ENCODE data around the gene ANK2. TPM values are rescaled to one million over a fixed set of nuclear protein-coding genes. Genes with fewer than 3 reads are reported as not detected.

ANK2 gene
- total and polyA plus RNA-seq, 2 experiments from 2014 or later: 7.7 to 40.4 TPM

DNA sequence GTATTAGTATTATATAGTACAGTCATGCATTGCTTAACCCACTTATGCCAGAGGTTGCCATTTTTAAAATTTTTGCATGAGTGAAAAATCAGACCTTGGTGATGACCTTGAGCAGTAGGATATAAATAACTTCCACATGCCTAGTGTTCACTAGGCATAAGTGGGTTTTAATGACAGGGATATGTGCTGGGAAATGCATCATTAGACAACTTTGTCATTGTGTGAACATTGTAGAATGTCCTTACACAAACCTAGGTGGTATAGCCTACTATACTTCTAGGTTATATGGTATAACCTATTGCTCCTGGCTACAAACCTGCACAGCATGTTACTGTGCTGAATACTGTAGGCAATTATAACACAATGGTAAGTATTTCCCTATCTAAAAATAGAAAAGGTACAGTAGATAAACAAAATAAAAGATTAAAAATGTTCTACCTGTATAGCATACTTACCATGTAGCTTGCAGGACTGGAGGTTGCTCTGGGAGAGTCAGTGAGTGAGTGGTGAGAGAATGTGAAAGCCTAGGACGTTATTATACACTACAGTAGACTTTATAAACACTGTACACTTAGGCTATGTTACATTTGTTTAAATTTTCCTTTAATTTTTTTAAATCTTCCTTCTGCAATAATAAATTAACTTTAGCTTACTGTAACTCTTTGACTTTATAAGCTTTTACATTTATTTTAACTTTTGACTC lies 326.7 kb downstream of the ANK2 start:
- Histone ChIP-seq H3K4me2 (no peak overlapping the region), H3K4me1 (ENCODE audit: insufficient read depth) (no peaks in the 10 kb centered on the region), H3K36me3 (ENCODE audit: insufficient read depth) (peaks cover 21% of the 10 kb centered on the region), H3K79me2 (replicated peaks; ENCODE audit: insufficient read depth) (no peaks in the 10 kb centered on the region), H3F3A (replicated peaks; ENCODE audit: low read depth) (no peaks in the 10 kb centered on the region), H3K4me3 (no peak overlapping the region), H3K27ac (ENCODE audit: low read depth) (no peak overlapping the region), H2AFZ (no peak overlapping the region), H4K20me1 (replicated peaks; ENCODE audit: insufficient read depth) (no peaks in the 10 kb centered on the region), H3K27me3 (ENCODE audit: insufficient read depth) (no peaks in the 10 kb centered on the region), H3K9me2 (ENCODE audit: insufficient read depth) (no peaks in the 10 kb centered on the region)
- H3K27me3 Mint-ChIP-seq (ENCODE audit: insufficient read depth, low read depth, poor library complexity): no peaks in the 10 kb centered on the region
- TF ChIP-seq EZH2 (IDR thresholded peaks at IDR 0.05; ENCODE audit: low read depth, unreplicated experiment) (no peak), POLR2AphosphoS5 (IDR thresholded peaks at IDR 0.05; ENCODE audit: low read depth) (no peak), EZH2phosphoT487 (IDR thresholded peaks at IDR 0.05; ENCODE audit: unreplicated experiment) (no peak), ZNF114 (CRISPR knock-in tag; IDR thresholded peaks at IDR 0.05) (no peak), STAT1 (IDR thresholded peaks at IDR 0.05; ENCODE audit: unreplicated experiment) (no peak), NANOG (IDR thresholded peaks at IDR 0.05; ENCODE audit: borderline replicate concordance) (no peak), JUNB (IDR thresholded peaks at IDR 0.05; ENCODE audit: unreplicated experiment) (no peak), CREB1 (CRISPR knock-in tag; IDR thresholded peaks at IDR 0.05; ENCODE audit: low read depth) (no peak), ZNF331 (CRISPR knock-in tag; IDR thresholded peaks at IDR 0.05; ENCODE audit: low read depth) (no peak)
- TF ChIP-seq, protein P1, sequence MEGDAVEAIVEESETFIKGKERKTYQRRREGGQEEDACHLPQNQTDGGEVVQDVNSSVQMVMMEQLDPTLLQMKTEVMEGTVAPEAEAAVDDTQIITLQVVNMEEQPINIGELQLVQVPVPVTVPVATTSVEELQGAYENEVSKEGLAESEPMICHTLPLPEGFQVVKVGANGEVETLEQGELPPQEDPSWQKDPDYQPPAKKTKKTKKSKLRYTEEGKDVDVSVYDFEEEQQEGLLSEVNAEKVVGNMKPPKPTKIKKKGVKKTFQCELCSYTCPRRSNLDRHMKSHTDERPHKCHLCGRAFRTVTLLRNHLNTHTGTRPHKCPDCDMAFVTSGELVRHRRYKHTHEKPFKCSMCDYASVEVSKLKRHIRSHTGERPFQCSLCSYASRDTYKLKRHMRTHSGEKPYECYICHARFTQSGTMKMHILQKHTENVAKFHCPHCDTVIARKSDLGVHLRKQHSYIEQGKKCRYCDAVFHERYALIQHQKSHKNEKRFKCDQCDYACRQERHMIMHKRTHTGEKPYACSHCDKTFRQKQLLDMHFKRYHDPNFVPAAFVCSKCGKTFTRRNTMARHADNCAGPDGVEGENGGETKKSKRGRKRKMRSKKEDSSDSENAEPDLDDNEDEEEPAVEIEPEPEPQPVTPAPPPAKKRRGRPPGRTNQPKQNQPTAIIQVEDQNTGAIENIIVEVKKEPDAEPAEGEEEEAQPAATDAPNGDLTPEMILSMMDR (conservative IDR thresholded peaks at IDR 0.05; ENCODE audit: low read depth in 2 of 2): no peak
- TF ChIP-seq, protein P2, sequence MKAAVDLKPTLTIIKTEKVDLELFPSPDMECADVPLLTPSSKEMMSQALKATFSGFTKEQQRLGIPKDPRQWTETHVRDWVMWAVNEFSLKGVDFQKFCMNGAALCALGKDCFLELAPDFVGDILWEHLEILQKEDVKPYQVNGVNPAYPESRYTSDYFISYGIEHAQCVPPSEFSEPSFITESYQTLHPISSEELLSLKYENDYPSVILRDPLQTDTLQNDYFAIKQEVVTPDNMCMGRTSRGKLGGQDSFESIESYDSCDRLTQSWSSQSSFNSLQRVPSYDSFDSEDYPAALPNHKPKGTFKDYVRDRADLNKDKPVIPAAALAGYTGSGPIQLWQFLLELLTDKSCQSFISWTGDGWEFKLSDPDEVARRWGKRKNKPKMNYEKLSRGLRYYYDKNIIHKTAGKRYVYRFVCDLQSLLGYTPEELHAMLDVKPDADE (IDR thresholded peaks at IDR 0.05): no peak
- TF ChIP-seq, protein P3, sequence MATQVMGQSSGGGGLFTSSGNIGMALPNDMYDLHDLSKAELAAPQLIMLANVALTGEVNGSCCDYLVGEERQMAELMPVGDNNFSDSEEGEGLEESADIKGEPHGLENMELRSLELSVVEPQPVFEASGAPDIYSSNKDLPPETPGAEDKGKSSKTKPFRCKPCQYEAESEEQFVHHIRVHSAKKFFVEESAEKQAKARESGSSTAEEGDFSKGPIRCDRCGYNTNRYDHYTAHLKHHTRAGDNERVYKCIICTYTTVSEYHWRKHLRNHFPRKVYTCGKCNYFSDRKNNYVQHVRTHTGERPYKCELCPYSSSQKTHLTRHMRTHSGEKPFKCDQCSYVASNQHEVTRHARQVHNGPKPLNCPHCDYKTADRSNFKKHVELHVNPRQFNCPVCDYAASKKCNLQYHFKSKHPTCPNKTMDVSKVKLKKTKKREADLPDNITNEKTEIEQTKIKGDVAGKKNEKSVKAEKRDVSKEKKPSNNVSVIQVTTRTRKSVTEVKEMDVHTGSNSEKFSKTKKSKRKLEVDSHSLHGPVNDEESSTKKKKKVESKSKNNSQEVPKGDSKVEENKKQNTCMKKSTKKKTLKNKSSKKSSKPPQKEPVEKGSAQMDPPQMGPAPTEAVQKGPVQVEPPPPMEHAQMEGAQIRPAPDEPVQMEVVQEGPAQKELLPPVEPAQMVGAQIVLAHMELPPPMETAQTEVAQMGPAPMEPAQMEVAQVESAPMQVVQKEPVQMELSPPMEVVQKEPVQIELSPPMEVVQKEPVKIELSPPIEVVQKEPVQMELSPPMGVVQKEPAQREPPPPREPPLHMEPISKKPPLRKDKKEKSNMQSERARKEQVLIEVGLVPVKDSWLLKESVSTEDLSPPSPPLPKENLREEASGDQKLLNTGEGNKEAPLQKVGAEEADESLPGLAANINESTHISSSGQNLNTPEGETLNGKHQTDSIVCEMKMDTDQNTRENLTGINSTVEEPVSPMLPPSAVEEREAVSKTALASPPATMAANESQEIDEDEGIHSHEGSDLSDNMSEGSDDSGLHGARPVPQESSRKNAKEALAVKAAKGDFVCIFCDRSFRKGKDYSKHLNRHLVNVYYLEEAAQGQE (IDR thresholded peaks at IDR 0.05; ENCODE audit: unreplicated experiment): no peak
- TF ChIP-seq, protein P4, sequence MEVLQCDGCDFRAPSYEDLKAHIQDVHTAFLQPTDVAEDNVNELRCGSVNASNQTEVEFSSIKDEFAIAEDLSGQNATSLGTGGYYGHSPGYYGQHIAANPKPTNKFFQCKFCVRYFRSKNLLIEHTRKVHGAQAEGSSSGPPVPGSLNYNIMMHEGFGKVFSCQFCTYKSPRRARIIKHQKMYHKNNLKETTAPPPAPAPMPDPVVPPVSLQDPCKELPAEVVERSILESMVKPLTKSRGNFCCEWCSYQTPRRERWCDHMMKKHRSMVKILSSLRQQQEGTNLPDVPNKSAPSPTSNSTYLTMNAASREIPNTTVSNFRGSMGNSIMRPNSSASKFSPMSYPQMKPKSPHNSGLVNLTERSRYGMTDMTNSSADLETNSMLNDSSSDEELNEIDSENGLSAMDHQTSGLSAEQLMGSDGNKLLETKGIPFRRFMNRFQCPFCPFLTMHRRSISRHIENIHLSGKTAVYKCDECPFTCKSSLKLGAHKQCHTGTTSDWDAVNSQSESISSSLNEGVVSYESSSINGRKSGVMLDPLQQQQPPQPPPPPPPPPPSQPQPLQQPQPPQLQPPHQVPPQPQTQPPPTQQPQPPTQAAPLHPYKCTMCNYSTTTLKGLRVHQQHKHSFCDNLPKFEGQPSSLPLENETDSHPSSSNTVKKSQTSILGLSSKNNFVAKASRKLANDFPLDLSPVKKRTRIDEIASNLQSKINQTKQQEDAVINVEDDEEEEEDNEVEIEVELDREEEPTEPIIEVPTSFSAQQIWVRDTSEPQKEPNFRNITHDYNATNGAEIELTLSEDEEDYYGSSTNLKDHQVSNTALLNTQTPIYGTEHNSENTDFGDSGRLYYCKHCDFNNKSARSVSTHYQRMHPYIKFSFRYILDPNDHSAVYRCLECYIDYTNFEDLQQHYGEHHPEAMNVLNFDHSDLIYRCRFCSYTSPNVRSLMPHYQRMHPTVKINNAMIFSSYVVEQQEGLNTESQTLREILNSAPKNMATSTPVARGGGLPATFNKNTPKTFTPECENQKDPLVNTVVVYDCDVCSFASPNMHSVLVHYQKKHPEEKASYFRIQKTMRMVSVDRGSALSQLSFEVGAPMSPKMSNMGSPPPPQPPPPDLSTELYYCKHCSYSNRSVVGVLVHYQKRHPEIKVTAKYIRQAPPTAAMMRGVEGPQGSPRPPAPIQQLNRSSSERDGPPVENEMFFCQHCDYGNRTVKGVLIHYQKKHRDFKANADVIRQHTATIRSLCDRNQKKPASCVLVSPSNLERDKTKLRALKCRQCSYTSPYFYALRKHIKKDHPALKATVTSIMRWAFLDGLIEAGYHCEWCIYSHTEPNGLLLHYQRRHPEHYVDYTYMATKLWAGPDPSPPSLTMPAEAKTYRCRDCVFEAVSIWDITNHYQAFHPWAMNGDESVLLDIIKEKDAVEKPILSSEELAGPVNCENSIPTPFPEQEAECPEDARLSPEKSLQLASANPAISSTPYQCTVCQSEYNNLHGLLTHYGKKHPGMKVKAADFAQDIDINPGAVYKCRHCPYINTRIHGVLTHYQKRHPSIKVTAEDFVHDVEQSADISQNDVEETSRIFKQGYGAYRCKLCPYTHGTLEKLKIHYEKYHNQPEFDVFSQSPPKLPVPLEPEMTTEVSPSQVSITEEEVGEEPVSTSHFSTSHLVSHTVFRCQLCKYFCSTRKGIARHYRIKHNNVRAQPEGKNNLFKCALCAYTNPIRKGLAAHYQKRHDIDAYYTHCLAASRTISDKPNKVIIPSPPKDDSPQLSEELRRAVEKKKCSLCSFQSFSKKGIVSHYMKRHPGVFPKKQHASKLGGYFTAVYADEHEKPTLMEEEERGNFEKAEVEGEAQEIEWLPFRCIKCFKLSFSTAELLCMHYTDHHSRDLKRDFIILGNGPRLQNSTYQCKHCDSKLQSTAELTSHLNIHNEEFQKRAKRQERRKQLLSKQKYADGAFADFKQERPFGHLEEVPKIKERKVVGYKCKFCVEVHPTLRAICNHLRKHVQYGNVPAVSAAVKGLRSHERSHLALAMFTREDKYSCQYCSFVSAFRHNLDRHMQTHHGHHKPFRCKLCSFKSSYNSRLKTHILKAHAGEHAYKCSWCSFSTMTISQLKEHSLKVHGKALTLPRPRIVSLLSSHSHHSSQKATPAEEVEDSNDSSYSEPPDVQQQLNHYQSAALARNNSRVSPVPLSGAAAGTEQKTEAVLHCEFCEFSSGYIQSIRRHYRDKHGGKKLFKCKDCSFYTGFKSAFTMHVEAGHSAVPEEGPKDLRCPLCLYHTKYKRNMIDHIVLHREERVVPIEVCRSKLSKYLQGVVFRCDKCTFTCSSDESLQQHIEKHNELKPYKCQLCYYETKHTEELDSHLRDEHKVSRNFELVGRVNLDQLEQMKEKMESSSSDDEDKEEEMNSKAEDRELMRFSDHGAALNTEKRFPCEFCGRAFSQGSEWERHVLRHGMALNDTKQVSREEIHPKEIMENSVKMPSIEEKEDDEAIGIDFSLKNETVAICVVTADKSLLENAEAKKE (CRISPR knock-in tag; IDR thresholded peaks at IDR 0.05): no peak
- no peak overlapping the region for H3K4me3 Mint-ChIP-seq
- no peak for ATAC-seq
- H3K27ac Mint-ChIP-seq: no peak overlapping the region
- no peaks in the 10 kb centered on the region for H3K4me1 Mint-ChIP-seq
- DNase-seq (ENCODE audit: low spot score): no peak
- H3K36me3 Mint-ChIP-seq (ENCODE audit: low read depth): peaks cover 30% of the 10 kb centered on the region
- no peaks in the 10 kb centered on the region for H3K9me3 Mint-ChIP-seq
